HG03064 (cell line): ENCODE data around the gene TRAPPC10.

ENCODE experiments used
- ATAC-seq: cut with Tn5 transposase; IDR thresholded peaks from one replicate; pipeline ENCODE4 v1.9.1; 2021; ENCODE audit warnings: low read depth; ENCODE audit not compliant: unreplicated experiment

Gene TRAPPC10

DNA sequence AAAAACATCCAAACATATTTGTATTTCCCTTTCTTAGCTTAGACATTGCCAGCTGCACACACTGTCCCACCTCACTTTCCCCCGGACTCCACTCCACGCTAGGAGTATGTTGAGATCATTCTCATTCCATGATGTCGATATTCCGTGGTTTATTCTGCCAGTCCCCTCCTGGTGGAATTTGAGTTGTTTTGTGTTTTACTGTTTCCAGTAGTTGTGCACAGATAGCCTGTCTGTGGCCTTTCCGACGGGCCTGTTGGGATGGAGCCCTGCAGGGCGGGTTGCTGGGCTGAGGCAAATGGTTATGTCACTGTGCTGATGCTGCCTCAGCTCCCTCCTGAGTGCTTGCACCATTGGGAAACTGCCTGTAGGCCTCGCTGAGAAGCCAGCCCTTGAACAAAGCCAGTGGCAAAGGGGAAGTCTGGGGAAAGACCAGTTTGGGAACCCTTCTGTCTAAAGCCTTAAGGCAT lies 12.8 kb downstream of the TRAPPC10 start:
- ATAC-seq: no peak

DNA sequence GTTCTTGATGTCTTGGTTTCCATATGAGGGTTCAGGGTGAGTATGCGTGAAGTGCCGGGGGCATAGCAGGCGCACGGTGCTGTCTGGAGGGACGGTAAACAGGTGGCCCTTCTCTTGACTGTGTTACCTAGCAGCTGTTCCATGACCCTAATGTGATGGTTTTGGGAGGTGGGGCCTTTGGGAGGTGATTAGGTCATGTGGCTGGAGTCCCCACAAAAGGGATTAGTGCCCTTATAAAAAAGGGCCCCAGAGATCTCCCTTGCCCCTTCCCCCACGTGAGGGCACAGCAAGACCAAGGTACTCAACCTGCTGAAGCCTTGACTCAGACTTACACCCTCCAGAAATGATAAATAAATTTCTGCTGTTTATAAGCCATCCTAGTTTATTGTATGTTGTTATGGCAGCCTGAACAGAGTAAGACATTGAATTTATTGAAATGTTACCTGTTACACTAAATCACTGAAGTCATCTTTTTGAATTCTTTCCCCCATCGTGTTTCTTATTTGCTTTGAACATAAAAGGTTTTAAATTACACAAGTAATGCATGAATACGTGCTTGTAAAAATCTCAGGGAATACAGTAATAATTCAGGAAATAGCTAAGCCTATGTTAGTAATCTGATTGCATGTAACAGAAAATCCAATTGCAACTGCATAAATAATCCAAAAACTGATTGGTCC lies 15.6 kb downstream of the TRAPPC10 start:
- no peak for ATAC-seq

DNA sequence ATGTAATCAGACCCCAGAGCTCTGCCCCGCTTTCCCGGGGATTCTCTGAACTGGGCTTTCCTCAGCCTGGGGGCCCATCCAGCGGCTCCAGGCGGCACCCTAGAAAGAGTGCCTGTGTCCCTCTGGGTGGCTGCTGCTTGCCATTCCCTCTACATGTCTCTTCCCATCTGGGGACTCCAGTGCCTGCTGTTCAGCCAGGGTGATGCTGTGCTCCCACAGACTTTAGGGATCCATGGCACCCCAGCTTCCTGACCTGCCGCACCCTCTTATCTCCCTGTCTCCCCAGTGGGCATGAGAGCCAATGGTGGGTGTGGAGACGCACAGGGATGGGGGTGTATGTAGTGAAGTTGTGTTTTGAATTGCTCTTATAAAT lies 16.2 kb downstream of the TRAPPC10 start:
- no peak for ATAC-seq

DNA sequence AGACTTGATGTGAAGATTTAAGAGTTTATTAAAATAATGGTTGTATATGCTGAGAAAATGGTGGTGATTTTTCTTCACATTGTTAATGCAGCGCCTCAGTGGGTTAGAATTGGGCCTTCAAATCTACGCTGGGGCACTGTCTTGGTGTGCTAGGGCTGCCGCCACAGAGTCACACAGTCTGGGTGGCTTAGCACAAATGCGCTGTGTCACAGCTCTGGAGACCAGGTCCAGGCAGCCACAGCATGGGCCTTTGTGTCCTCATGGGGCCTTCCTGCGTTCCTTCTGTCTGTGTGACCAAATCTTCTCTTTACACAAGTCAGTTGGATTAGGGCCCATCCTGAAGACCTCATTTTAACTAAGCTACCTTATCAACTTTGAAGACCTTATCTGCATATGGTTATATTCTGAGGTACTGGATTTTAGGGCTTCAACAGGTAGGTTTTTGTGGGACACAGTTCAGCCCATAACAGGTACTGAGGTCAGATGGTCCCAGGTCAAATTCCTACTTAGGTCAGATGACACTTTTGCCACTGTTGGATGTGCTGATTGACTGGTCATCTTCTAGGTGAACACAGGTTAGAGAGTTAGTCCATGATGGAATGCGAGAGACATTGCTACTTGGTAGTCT lies 17.5 kb downstream of the TRAPPC10 start:
- ATAC-seq: no peak

DNA sequence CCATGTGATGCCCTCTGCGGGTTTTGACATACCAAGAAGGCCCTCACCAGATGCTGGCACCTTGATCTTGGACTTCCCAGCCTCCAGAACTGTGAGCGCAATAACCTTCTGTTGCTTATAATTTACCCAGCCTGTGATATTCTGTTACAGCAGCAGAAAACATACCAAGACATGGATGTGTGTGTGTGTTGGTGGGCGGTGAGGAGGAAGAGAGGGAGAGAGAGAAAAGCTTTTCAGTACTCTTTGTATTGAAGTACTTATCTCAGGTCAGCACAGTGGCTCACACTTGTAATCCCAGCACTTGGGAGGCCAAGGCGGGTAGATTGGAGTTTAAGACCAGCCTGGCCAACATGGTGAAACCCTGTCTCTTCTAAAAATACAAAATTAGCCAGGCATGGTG lies 23.1 kb downstream of the TRAPPC10 start:
- ATAC-seq: no peak

DNA sequence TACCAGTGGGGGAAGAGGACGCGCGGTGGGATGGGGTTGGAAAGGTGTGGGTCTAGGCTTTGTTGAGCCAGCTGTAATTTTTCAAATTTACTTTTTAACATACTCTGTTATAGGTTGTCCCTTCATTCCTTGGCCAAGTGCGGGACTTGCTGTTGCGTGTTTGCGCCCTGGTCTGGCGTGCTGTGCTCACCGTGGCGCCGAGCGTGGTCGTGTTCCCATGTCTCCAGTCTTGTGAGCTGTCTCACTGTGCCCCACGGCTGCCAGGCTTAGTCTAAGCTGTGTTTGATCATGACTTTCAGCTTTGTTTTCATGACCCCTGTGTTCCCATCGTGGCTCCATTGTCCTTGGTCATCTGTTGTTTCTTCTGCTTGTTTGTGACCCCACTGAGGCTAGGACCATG lies 26.0 kb downstream of the TRAPPC10 start:
- no peak for ATAC-seq

DNA sequence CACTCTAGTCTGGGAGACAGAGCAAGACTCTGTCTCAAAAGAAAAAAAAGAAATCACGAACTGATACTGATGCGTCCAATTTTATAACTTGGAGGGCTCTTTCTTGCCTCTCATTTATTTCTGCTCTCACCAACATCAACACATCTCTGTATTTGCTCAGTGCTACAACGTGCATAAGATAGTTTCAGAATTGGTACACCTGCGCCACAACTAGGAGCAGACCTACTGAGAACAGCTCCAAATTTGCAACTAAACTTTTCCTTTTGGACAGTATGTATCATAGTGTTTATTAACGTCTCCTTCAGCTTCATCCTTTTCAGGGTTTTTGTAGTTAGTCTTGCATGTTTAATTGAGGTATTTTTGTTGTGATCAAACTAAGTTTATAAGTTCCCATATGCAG lies 27.7 kb downstream of the TRAPPC10 start:
- ATAC-seq: no peak

DNA sequence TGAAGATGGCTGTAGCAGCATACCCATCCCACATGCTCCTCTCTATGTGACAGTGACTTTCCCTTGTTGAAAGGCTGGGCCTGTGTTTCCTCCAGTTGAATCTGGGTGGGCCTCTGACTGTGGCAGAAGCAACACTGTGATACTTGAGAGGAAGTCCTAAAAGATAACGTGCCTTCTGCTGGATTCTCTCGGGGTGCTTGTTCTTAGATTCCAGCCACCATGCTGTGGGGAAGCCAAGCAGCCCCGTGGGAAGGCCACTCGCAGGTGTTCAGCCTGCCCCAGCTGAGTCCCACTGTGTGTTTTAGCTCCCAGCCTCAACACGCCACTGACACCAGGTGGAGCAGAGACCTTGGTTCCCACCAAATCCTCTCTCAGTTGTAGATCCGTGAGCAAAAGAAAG lies 31.5 kb downstream of the TRAPPC10 start:
- no peak for ATAC-seq

DNA sequence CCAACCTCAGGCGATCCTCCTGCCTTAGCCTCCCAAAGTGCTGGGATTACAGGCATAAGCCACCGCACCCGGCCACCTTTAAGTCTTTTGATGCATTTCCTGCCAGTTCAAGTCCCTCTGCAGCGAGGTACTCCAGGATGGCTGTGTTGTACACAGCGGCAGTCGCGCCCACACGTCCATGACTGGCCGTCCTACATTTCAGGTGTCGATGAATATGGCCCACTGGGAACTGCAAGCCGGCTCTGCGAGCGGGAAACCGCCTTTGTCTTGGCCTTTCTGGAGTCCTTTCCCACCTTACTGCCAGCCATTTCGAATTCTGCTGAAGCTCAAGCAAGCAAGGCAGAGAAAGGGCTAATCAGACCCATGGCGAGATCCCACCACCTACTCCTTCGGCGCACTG lies 34.6 kb downstream of the TRAPPC10 start:
- no peak for ATAC-seq

DNA sequence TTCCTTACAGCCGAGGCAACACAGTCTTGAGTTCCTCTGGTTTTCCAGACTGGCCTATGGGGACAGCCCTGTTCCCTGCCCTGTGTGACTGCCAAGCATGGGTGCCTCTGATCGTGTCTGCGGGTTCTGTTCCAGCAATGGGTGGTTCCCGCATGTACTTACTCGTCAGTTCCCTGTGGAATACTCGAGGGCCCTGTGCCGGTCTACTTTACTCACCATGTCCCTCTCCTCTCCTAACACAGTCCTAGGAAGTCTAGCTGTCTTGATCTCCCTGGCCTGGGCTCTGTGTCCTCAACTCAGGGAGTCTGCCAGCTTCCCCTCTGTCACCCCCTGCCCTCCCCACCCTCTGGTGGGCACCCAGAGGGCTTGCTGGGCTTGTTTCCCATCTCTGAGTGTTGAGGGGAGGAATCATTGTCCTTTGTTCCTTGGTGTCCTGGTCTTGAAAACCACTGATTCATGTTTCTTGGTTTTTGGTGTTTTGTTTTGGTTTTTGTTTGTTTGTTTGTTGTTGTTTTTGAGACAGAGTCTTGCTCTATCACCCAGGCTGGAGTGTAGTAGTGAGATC lies 36.0 kb downstream of the TRAPPC10 start:
- ATAC-seq: no peak

DNA sequence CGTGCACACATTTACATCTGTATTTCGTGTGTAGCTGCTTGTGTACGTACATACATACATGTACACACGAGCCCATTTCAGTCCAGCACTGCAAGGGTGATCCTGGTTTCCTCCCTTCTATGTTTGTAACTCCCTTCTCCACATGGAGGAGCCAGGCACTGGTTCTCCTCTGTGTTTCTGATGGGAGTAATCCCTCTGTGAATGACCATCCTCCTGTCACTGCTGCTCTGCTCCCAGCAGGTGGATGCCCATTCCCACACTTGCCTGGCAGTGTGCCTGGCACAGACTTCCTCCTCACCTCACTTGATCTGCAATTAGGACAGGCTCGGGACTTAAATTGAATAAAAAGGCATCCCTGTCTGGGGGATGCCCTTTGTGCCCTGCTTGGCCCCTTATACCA lies 37.1 kb downstream of the TRAPPC10 start:
- ATAC-seq: no peak

DNA sequence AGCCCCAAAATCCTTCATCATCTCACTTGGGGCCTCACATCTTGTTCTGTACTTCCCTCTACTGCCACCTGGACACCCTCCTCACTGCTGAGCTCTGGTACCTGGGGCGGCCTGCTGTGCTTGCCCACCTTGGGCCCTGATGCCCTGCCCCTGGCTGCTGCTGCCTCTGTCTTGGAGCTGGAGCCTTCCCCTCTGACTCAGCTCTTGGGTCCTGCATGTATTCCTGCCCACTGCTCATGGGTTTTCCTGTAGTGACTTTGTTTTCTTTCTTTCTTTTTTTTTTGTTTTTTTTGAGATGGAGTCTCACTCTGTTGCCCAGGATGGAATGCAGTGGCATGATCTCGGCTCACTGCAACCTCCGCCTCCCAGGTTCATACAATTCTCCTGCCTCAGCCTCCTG lies 37.5 kb downstream of the TRAPPC10 start:
- no peak for ATAC-seq

DNA sequence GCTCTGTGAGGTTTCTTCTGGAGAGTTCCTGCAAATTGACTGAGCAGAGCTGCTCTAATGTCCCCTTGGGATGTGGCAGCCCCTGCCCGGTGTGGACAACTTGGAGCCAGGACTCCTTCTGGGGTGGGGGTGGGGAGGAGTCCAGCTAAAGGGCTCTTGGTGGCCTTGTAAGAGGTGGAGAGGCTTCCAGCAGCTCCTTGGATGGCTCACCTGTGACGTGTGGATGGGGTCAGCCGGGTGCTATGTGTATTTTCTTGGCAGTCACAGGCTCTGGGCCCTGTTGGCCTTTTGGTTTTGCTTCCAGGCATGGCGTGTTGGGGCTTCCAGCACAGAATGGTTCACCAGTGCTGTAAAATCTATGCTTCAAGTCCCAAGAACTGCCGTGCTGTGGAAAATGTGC lies 38.2 kb downstream of the TRAPPC10 start:
- no peak for ATAC-seq

DNA sequence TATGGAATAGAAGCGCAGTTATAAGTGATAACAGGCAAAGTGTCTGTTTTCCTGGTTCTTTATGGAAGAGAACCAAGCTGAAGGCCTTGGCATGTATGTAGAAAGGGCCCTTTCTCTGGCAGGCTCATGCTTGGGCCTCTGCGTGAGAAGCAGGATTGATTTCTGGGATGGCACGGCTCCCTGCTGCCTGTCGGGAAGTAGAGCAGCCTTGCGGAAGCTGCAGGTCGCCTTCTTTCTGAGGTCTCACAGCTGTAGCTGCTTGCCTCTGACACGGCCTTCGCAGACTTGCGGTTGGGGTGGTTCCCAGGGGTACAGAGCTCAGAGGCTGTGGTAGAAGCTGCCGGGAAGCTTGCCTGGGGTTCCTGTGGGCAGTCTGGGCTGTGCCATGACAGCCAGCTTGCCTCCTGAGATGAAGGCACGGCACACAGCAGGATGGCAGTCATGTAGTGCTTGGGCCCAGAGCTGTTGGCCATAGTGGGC lies 39.4 kb downstream of the TRAPPC10 start:
- no peak for ATAC-seq

DNA sequence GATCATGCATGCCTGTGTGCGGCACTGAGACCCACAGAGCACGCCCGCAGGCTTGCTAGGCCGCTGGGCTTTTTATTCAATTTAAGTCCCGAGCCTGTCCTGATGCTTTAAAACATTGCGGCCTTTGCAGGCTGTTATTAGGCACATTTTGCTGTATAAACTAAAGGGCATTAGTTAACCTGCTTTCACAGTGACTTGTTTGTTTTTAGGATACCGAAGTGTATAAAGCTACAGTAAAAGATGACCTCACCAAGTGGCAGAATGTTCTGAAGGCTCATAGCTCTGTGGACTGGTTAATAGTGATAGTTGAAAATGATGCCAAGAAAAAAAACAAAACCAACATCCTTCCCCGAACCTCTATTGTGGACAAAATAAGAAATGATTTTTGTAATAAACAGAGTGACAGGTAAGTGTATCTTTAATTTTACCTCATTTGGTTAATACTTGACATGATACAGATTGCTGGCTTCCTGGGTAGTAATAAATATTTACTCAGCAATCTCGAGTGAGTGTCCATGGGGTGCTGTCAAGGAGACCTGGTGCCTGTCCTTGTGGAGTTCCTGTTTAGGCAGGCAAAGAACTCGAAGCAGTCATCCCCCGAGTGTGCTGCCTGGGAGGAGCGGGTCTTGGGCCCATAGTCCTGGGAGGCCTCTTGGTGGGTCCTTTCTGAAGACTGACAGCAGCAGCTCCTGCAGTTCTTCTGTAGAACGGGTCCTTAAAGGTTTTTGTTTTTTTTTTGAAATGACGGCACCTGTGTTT lies 40.1 kb downstream of the TRAPPC10 start:
- ATAC-seq: no peak

DNA sequence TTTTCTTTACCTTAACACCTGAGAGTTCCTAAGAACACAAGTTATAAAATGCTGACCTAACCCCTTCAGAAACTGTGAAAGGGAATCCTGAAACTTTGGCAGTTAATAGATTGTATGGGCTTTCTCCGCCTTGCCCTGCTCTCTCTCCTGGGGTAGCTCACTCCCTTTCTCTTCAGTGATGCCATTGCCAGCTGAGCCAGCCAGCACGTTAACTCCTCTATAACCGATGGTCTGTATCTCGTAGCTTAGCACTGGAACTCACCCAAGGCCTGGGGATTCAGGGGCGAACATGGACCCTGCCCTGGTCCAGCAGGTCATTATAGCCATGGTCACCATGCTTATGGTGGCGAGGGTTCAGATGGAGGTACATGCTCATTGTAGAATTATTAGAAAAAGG lies 40.7 kb downstream of the TRAPPC10 start:
- ATAC-seq: no peak

DNA sequence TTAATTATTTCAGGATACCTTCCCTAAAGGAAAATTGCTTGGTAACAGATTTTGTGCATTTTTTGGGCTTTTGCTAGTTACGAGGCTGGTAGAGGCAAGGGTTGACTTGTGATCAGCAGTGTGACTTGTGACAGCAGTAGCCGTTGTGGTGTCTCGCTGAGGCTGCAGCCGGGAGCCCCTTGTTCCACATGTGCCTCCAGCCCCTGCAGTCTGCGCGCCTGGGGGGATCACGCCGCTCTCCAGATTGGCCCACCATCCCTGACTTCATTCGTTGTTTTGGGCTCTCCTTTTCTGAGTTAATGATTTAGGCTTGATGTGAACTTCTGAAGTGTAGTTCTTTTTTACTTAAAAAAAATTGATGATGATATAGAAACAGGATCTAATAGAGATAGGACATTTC lies 41.5 kb downstream of the TRAPPC10 start:
- ATAC-seq: no peak

DNA sequence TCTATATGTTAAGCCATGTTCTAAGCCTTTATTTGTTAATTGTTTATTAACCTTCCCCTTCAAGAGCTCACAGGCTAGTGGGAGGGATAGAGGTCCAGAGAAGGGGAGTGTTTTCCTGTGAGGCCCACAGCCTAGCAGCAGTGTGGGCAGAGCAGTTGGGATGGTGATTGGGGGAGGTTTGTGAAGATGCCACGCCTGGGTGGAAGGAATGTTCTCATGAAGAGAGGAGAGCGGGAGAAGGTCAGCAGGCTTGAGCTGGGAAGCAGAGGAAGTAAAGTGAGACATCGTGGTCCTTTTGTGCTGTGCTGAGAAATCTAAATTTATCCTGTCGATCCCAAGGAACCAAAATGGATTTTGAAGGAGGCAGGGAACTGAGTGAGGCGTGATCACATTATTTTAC lies 42.6 kb downstream of the TRAPPC10 start:
- no peak for ATAC-seq

DNA sequence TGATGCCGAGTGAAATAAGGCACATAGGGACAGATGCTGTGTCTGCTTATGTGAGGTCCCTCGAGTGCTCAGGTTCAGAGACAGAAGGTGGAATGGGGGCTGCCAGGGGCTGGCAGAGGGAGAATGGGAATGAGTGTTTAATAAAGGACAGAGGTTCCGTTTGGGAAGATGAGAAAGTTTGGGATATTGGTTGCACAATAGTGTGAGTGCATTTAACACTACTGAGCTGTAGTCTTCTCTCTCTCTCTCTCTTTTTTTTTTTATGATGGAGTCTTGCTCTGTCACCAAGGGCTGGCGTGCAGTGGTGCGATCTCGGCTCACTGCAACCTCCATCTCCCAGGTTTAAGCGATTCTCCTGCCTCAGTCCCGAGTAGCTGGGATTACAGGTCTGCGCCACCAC lies 44.9 kb downstream of the TRAPPC10 start:
- no peak for ATAC-seq

DNA sequence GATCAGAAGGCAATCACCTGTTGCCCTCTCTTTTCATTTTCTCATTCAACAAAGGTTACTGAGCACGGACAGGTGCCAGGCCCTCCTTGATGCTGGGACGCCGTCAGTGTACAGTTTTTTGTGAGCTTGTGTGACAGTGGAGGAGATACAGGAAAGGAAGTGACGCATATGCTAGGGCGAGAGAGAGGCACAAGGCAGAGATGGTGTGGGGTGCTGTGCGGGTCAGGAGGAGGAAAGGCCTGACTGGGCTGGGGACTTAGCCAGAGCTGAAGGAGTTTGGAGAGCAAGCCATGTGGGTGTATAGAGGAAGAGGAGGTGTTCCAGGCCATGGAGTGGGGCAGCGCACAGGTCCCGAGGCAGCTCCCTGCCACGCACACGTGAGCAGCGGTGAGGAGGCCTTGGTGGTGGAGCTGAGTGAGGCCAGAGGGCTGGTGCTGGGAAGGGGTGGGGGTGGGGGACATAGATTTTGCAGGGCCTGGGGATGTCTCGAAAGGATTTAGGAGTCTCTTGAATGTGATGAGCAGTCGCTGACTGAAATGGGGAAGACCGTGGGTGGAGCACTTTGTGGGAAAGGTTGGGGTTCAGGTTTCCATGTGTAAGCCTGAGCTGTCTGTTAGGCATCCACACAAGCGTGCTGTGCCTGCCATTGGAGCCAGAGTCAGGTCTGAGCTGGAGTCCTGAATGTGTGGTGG lies 46.0 kb downstream of the TRAPPC10 start:
- ATAC-seq: no peak

DNA sequence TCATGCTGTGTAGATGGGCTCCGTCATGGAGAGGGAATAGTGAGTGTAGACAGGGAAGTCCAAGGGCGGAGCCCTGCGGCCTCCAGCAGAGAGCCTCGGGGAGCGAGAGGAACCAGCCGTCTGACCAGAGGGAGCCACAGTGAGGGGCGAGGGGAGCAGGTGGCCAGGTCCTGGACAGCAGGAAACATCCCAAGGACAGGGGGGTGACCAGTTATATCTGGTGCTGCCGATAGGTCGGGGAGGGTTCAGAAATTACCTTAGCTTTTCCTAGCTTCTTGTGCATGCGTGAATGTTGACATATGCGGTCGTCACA lies 46.5 kb downstream of the TRAPPC10 start:
- no peak for ATAC-seq
